Measurements from ENCODE around the gene SLIT3.

Gene SLIT3

GRCh38 chr5:168878135-168878745 is 422.7 kb downstream of the SLIT3 start:
- DNase-seq: no peak

- no peak for DNase-seq
Observed at GRCh38 chr5:168877132-168877892, 423.6 kb downstream of the SLIT3 start.

GRCh38 chr5:168876419-168876818 is 424.5 kb downstream of the SLIT3 start:
- DNase-seq: no peak

- no peak for DNase-seq
Observed at GRCh38 chr5:168875832-168876231, 425.1 kb downstream of the SLIT3 start.

- DNase-seq: no peak
Observed at GRCh38 chr5:168874713-168875380, 426.1 kb downstream of the SLIT3 start.

GRCh38 chr5:168872246-168872645 is 428.7 kb downstream of the SLIT3 start:
- no peak for DNase-seq

- DNase-seq: no peak
Observed at GRCh38 chr5:168870910-168871309, 430.0 kb downstream of the SLIT3 start.

- no peak for DNase-seq
Observed at GRCh38 chr5:168869615-168870227, 431.2 kb downstream of the SLIT3 start.

- no peak for DNase-seq
Observed at GRCh38 chr5:168867241-168867640, 433.7 kb downstream of the SLIT3 start.

- no peak for DNase-seq
Observed at GRCh38 chr5:168865968-168866367, 435.0 kb downstream of the SLIT3 start.

- no peak for DNase-seq
Observed at GRCh38 chr5:168863021-168863420, 437.9 kb downstream of the SLIT3 start.

GRCh38 chr5:168860503-168860902 is 440.4 kb downstream of the SLIT3 start:
- no peak for DNase-seq

- DNase-seq: no peak
Observed at GRCh38 chr5:168860081-168860480, 440.9 kb downstream of the SLIT3 start.

GRCh38 chr5:168859471-168859870 is 441.5 kb downstream of the SLIT3 start:
- DNase-seq: no peak

GRCh38 chr5:168858994-168859393 is 441.9 kb downstream of the SLIT3 start:
- no peak for DNase-seq

- no peak for DNase-seq
Observed at GRCh38 chr5:168858371-168858770, 442.6 kb downstream of the SLIT3 start.

- no peak for DNase-seq
Observed at GRCh38 chr5:168853972-168854371, 447.0 kb downstream of the SLIT3 start.

GRCh38 chr5:168852329-168852728 is 448.6 kb downstream of the SLIT3 start:
- DNase-seq: no peak

- no peak for DNase-seq
Observed at GRCh38 chr5:168851902-168852321, 449.0 kb downstream of the SLIT3 start.

- DNase-seq: no peak
Observed at GRCh38 chr5:168850683-168851082, 450.3 kb downstream of the SLIT3 start.

- DNase-seq: no peak
Observed at GRCh38 chr5:168848569-168848968, 452.4 kb downstream of the SLIT3 start.

GRCh38 chr5:168847511-168848073 is 453.3 kb downstream of the SLIT3 start:
- no peak for DNase-seq

- DNase-seq: no peak
Observed at GRCh38 chr5:168844922-168845296, 456.0 kb downstream of the SLIT3 start.

Measured in activated CD4-positive, alpha-beta T cell treated with anti-CD3 and anti-CD28 coated beads, Interleukin-2, amount 50 U/mL, for 48 hours (primary cell).